Measurements from ENCODE around the gene DCAKD.

DCAKD gene, protein sequence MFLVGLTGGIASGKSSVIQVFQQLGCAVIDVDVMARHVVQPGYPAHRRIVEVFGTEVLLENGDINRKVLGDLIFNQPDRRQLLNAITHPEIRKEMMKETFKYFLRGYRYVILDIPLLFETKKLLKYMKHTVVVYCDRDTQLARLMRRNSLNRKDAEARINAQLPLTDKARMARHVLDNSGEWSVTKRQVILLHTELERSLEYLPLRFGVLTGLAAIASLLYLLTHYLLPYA

DNA sequence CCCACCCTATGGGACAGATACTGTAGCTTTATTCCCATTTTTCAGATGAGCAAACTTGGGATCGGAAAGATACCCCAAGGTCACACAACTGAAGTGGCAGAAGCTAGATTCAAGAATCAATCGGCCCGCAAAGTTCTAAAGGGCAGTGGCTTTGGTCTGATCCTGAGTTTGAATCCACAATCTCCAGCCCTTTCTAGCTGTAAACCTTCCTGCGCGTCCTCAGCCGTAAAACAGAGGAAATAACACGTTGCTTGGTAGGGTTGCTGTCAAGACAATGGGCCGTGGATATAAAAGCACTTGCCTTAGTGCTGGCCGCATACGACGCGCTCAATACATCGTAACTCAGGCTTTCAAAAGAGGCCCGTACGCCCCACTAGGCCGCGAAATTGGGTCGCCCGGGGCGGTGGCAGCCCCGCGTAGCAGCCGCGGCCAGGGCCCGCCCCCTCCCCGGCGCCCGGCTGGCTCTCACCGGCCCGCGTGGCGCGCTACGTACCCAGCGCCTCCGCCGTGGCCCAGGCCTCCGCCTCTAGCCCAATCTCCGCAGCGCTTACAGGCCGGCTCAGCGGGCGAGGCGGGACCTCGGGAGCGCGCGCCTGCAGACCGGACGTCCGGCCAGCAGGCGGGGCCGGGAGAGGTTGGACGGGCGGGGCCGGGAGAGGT, at the start of gene DCAKD:
Gene DCAKD, minus strand, starts transcription at position 573 of the 660 bp plus-strand sequence. CDS start 16,747 bp downstream, outside the sequence.
- Mint-ChIP-seq H3K4me1 (peaks cover 59% of the 10 kb centered on the region), H3K9me3 (no peaks in the 10 kb centered on the region)

DNA sequence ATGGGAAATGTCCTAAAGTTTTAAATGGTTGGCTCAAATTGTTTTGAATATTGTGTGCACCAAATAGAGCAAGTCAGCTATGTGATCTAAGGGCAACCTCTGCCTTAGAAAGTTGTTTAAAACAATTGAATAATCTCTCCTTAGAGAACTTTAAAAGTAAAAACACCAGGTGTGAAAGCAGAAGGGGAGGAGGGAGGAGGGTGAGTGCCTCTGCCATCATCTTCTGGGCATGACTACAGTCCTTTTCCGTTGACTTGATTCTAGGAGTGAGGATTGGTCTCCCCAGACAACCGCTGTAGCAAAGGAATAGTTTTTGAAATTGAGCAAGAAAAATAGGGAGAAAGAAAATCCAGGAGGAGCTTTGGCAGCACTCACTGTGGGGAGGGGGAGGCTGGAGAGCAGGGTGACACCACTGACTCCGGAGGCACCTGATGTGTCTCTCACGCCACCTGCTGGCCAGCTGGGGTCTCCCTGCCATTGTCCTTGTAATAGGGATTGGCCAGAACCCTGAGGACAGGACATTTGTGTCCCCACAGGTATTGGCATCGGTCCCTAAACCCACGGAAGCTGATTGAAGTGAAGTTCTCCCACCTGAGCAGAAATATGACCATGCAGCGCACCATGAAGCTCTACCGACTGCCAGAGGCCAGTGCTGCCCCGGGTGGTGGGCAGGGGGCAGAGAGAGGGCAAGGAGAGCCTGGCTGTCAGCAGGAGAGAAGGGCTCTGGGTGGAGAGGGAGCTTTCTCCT, 47.6 kb upstream of the DCAKD start:
- H3K27me3 Mint-ChIP-seq: no peaks in the 10 kb centered on the region
- DNase-seq: peak; percentile 66 to 71
- H3K4me3 Mint-ChIP-seq: no peak overlapping the region
- peaks cover 7% of the 10 kb centered on the region for H3K4me1 Mint-ChIP-seq
- peak overlapping the region in 1 of 2 donors; percentile 71 for H3K27ac Mint-ChIP-seq
- H3K9me3 Mint-ChIP-seq: no peaks in the 10 kb centered on the region
- peak; percentile 93 for ATAC-seq

More for the DNA sequence above, at the start of gene DCAKD:
- ATAC-seq (peak; percentile 96), DNase-seq (peak; percentile 94 to 95)
- Mint-ChIP-seq H3K27ac (peak within 1 kb of the TSS; percentile 86 to 92), H3K4me3 (peak within 1 kb of the TSS; percentile 90 to 91), H3K27me3 (no peaks in the 10 kb centered on the region)

DNA sequence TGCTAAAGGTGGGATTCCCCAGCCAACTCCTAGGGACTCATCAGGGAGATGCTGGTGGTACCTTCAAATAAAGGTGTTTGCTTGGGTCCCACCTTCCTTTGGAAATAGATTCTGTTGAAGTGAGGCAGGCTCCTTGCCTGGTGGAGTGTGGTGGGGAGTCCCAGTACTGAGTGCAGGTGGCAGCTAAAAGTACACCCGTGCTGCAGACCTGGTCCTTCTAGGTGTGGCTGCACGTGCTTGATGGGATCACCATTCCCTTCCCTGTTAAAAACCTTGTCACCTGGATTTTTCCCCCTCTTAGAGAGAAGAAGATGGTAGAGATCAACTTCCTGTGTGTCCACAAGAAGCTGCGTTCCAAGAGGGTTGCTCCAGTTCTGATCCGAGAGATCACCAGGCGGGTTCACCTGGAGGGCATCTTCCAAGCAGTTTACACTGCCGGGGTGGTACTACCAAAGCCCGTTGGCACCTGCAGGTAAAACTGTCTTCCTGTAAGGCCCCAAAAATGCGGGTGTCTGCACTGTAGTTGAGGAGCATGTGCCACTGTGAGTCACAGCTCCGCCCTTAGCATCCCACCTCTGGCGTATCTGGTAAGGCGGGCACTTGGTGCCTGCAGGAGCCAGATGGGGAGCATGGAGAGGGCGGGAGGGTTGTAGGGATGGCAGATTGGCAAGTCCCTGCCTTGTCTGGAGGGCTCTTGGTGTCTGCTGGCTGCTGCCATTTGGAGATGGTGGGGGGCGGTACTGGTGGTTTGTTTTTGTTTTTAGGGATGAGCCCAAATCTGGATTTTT, 46.8 kb upstream of the DCAKD start:
- Mint-ChIP-seq H3K9me3 (no peaks in the 10 kb centered on the region), H3K4me3 (no peak overlapping the region), H3K4me1 (peaks cover 7% of the 10 kb centered on the region), H3K27me3 (no peaks in the 10 kb centered on the region), H3K27ac (peak overlapping the region in 1 of 2 donors; percentile 59)
- DNase-seq: no peak
- ATAC-seq: no peak

DNA sequence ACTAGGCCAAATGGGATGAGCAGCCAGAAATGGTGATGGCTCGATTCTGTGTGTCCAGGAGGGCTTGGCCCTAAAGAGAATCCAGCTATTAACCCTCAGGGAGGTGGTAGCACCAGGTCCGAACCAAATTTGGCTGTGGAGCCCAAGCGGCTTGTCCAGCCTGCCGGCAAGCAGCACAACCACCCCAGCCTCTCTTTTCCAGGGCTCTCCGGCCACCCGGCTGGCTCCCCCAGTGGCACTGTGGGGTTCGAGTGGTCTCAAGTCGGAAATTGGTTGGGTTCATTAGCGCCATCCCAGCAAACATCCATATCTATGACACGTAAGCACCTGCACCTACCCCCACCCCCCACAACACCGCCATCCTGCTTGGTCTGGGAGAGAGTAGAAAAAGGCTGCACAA, 45.5 kb upstream of the DCAKD start:
- ATAC-seq: no peak
- no peak overlapping the region for H3K27ac Mint-ChIP-seq

DNA sequence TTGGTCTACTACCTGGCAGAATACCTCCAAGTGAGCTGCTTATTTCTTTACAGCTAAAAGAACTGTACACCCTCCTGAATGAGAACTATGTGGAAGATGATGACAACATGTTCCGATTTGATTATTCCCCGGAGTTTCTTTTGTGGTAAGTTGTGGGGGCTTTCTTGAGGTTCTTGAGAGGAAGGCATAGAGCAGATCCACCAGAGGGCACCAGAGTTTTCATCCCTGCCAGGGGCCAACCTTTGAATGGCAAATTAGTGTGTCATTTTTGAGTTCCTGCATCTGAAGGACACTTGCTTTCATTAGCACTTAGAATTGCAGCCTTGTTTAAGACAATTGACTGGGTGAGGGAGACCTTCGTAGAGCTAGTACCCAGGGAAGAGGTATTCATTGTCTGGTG, 44.7 kb upstream of the DCAKD start:
- H3K9me3 Mint-ChIP-seq: no peaks in the 10 kb centered on the region
- H3K27me3 Mint-ChIP-seq: no peaks in the 10 kb centered on the region
- H3K27ac Mint-ChIP-seq: no peak overlapping the region
- H3K4me1 Mint-ChIP-seq: peaks cover 7% of the 10 kb centered on the region
- ATAC-seq (no peak), DNase-seq (no peak)
- H3K4me3 Mint-ChIP-seq: no peak overlapping the region

More for the DNA sequence above, 45.5 kb upstream of the DCAKD start:
- Mint-ChIP-seq H3K4me3 (no peak overlapping the region), H3K27me3 (no peaks in the 10 kb centered on the region), H3K9me3 (no peaks in the 10 kb centered on the region), H3K4me1 (peaks cover 7% of the 10 kb centered on the region)
- DNase-seq: no peak

DNA sequence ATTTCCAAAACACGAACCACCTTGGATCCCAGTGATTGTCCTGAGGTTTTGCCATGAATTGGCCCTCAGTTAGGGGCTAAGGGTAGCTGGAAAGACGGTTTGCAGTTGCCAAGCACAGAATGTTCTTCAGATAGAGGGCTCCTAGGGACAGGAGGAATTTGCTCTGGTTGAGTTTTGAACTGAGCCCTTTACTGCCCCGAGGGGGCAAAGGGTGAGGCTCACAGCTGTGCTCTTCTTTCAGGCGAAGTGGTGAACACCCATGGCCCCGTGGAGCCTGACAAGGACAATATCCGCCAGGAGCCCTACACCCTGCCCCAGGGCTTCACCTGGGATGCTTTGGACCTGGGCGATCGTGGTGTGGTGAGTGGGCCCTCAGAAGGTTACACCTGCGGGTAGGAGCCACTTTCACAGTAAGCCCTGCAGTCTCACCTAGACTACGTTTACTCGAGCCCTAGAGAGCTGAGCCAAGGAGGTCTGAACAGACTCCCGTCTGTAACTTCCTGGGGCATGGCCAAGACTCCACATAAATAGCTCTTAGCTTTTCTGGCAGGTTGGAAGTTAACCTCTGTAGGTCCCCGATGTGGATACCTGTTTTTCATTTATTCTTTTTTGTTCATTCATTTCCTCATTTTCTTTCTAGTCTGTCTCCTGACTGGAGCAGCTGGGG, 42.1 kb upstream of the DCAKD start:
- Mint-ChIP-seq H3K4me3 (no peak overlapping the region), H3K27me3 (no peaks in the 10 kb centered on the region), H3K9me3 (no peaks in the 10 kb centered on the region), H3K4me1 (peaks cover 7% of the 10 kb centered on the region), H3K27ac (no peak overlapping the region)
- DNase-seq: no peak
- ATAC-seq: no peak

DNA sequence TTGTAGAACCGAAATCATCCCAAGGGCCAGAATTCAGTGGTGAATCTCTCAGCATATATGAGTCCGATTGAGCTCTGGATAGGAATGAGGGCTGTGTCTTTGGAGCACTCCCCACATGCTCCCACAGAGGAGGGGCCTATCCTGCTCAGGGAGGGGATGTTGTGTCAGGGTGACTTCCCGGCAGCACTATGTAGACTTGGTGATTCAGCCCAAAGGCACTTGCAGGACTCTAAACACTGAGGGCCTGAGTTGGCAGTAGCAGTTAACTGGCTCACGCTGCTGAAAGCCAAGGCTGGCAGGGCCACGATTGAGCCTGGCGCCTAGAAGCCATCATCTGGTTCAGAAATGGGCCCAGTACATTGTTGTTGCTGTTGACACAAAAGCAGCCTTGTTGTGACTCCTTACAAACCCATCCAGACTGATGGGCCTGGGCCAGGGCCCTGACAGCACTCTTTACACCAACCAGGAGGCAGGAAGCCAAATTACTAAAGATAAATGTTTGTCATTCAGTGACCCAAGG, 41.5 kb upstream of the DCAKD start:
- ATAC-seq (no peak), DNase-seq (no peak)
- no peak overlapping the region for H3K4me3 Mint-ChIP-seq
- H3K4me1 Mint-ChIP-seq: peaks cover 4% of the 10 kb centered on the region
- H3K27ac Mint-ChIP-seq: no peak overlapping the region
- no peaks in the 10 kb centered on the region for H3K27me3 Mint-ChIP-seq
- no peaks in the 10 kb centered on the region for H3K9me3 Mint-ChIP-seq

DNA sequence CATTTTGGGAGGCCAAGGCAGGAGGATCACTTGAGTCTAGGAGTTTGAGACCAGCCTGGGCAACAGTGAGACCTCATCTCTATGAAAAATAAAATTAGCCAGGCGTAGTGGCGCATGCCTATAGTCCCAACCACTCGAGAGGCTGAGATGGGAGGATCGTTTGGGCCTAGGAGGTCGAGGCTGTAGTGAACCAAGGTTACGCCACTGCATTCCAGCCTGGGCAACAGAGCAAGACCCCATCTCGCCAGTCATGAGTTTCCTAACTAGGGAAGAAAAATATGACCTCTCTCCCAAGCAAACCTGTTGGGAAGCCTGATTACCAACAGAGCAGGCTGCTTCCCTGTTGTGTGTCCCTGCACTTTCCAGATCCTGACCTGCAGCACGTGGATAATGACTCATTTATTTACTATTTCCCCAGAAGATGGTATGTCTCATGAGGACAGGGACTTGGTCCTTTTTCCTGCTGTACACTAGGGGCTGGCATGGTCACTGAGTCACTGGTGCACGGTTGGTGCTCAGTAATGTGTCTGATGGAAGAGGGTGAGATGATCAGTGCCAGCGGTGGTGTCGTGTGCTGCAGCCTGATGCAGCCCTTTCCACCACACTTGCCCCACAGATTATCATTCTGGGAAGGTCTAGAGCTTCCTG, 40.5 kb upstream of the DCAKD start:
- Mint-ChIP-seq H3K9me3 (no peaks in the 10 kb centered on the region), H3K27me3 (no peaks in the 10 kb centered on the region), H3K27ac (peak overlapping the region in 1 of 2 donors; percentile 74), H3K4me3 (no peak overlapping the region), H3K4me1 (no peaks in the 10 kb centered on the region)
- no peak for ATAC-seq
- no peak for DNase-seq

DNA sequence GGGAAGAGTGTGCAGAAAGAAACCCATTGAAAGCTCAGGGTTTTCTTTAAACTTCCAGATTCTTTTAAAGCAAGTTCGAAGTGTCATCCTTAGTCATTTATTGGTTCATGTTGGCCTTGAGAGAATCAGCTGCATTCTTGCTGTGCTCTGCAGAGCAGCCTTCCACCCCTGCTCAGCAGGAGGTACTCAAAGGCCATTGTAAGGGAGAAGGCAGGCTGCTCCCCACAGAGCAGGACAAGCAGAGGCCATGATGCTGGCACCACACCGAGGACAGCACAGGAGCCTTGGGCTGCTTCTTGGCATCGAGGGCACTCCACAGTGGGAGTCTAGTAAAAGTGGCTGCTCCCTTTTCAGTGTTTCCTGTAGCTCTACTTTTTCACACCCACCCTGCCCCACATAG, 39.3 kb upstream of the DCAKD start:
- DNase-seq: no peak
- Mint-ChIP-seq H3K4me1 (no peaks in the 10 kb centered on the region), H3K27ac (peak overlapping the region in 1 of 2 donors; percentile 19), H3K9me3 (no peaks in the 10 kb centered on the region), H3K27me3 (no peaks in the 10 kb centered on the region), H3K4me3 (no peak overlapping the region)
- no peak for ATAC-seq

DNA sequence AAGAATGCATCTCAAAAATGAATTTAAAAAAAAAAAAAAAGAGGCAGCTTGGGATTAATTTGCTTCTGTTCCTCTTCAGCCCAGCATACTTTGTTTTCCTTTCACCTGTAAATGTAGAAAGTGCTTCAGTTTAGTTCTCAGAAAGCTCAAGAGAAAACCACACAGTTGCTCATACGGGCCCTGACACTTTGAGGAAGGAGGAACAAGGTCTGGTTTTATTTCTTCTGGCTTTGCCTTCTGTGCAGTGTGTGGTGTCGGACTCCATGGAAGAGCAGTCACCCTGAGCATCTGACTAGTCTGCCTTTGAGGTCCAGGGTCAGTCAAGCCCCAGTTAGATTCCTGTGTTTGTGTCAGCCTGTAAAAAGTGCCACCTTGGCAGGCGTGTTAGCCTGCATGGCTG, 37.3 kb upstream of the DCAKD start:
- DNase-seq (no peak), ATAC-seq (no peak)
- Mint-ChIP-seq H3K9me3 (no peaks in the 10 kb centered on the region), H3K4me1 (no peaks in the 10 kb centered on the region), H3K4me3 (no peak overlapping the region), H3K27ac (peak overlapping the region in 1 of 2 donors; percentile 27), H3K27me3 (no peaks in the 10 kb centered on the region)

DNA sequence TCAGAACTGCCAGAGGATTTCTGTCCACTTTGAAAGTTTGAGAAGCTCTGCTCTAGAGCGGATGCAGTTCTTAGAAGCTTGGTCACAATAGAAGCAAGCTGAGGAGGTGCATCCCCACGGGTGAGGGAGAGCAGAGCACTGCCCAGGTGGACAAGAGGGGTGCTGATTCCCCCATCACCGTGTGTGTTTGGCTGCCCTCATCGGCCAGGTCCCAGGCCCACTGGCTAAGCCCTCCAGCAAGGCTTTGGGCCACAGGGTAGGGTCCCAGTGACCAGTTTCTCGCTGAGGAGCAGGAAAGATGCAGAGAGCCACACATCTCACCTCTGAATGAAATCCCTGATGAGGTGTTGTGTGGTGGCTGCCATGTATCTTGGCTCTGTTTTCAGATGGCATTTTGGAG, 36.5 kb upstream of the DCAKD start:
- Mint-ChIP-seq H3K4me3 (no peak overlapping the region), H3K27ac (no peak overlapping the region), H3K27me3 (no peaks in the 10 kb centered on the region), H3K4me1 (no peaks in the 10 kb centered on the region), H3K9me3 (no peaks in the 10 kb centered on the region)
- DNase-seq (no peak), ATAC-seq (no peak)

DNA sequence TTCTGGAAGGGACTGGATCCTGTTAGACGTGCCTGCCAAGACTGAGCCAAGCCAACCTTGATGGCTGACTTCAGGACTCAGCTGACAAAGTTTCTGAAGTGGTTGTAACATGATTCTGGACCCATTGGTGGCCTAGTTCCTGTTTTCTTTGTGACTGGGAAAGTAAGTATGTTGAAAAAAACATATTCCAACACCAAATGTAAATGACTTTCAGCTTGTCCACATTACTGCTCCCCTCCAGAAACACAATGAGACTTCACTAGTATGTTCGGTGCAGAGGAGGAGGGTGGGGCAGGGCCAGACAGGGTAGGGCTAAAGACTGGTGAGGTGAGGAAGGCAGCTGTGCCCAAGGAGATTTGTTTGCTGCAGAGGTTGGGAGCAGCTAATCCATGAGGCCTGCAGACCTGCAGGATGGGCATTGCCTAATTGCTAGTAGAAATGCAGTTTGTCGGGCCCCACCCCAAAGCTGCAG, 36.1 kb upstream of the DCAKD start:
- Mint-ChIP-seq H3K4me3 (no peak overlapping the region), H3K9me3 (no peaks in the 10 kb centered on the region), H3K27me3 (no peaks in the 10 kb centered on the region), H3K27ac (no peak overlapping the region), H3K4me1 (no peaks in the 10 kb centered on the region)
- DNase-seq: no peak
- no peak for ATAC-seq

DNA sequence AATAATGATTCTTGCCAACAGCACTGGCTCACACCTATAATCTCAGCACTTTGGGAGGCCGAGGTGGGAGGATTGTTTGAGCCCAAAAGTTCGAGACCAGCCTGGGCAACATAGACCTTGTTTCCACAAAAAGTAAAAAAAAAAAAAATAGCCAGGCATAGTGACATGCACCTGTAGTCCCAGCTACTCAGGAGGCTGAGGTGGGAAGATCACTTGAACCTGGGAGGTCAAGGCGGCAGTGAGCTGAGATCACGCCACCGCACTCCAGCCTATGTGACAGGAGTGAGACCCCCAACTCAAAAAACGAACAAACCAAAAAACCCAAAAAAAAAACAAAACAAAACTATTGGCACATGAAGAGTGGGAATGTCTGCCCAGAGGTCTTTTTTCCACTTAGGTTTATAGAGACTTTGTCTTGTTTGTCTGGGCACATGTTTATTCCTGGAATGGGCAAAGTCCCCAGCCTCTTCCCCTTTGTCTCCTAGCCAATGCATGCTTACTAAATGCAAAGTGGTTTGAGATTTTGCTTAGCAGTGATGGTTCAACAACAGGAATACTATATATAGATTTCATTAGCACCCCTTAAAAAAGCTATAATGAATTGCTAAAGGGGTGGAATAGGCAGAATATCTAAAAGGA, 35.6 kb upstream of the DCAKD start:
- H3K4me3 Mint-ChIP-seq: no peak overlapping the region
- H3K27ac Mint-ChIP-seq: no peak overlapping the region
- H3K9me3 Mint-ChIP-seq: no peaks in the 10 kb centered on the region
- ATAC-seq (no peak), DNase-seq (no peak)
- no peaks in the 10 kb centered on the region for H3K27me3 Mint-ChIP-seq
- H3K4me1 Mint-ChIP-seq: no peaks in the 10 kb centered on the region

DNA sequence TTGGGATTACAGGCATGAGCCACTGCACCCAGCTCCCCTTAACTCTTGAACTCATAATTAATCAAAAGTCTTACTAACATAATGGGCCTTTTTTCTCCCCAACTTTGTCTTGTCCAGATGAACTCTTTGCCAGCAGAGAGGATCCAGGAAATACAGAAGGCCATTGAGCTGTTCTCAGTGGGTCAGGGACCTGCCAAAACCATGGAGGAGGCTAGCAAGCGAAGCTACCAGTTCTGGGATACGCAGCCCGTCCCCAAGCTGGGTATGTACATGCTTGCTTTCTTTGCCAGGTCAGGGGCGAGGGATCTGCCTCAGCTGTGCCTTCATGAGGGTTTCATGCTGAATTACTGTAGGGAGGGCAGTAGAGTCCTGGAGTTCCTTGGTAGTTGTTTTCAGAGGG, 35.0 kb upstream of the DCAKD start:
- no peaks in the 10 kb centered on the region for H3K27me3 Mint-ChIP-seq
- H3K4me3 Mint-ChIP-seq: no peak overlapping the region
- no peak for ATAC-seq

More for the DNA sequence above, 35.0 kb upstream of the DCAKD start:
- no peak for DNase-seq
- Mint-ChIP-seq H3K9me3 (no peaks in the 10 kb centered on the region), H3K27ac (peak overlapping the region in 1 of 2 donors; percentile 42), H3K4me1 (no peaks in the 10 kb centered on the region)
